Esophagus muscularis mucosa (tissue), 4 donors: Measurements from ENCODE around the gene SIM1. TPM values are rescaled to one million over a fixed set of nuclear protein-coding genes. Genes with fewer than 3 reads are reported as not detected.

Experiments used
- DNase-seq: peaks from one replicate; pipeline ENCODE4 v3.0.0-alpha.2; 2017; ENCODE audit errors: extremely low spot score
- H3K27ac ChIP-seq, 4 donors: fragments of 200-600 bp; sonication (generic); replicated peaks in 1 of 4; 1 replicate in 3 of 4; 2 replicates in 1 of 4; pipeline ENCODE4 v1.5.1; 2016 to 2019; ENCODE audit warnings: mild to moderate bottlenecking in 1 of 4
- H3K27me3 ChIP-seq, 4 donors: fragments of 200-600 bp; sonication (generic); one replicate each; pipeline versions ENCODE4 v1.5.1 to v1.6.0; 2016 to 2019
- H3K36me3 ChIP-seq, 4 donors: fragments of 200-600 bp; sonication (generic); one replicate each; pipeline ENCODE4 v1.5.1; 2016 to 2019
- H3K4me1 ChIP-seq, 4 donors: fragments of 200-600 bp; sonication (generic); one replicate each; pipeline ENCODE4 v1.5.1; 2016 to 2019
- H3K4me3 ChIP-seq, 4 donors: fragments of 200-600 bp; sonication (generic); 1 replicate in 2 of 4; 2 replicates in 2 of 4; pipeline ENCODE4 v1.5.1; 2016 to 2019; ENCODE audit warnings: mild to moderate bottlenecking in 4 of 4, moderate library complexity in 1 of 4
- H3K9me3 ChIP-seq, 4 donors: fragments of 200-600 bp; sonication (generic); 1 replicate in 3 of 4; 2 replicates in 1 of 4; pipeline ENCODE4 v1.5.1; 2016 to 2019
- CTCF ChIP-seq, 3 experiments: fragments of 200-600 bp in 2 of 3; fragments of 450-650 bp in 1 of 3; sonication (generic) in 2 of 3; IDR thresholded peaks; one replicate each; pipeline ENCODE4 v1.5.1; 2017 to 2019; ENCODE audit warnings: antibody characterized with exemption in 3 of 3, mild to moderate bottlenecking in 2 of 3, moderate library complexity in 1 of 3
- EP300 ChIP-seq: sonication (generic); formaldehyde crosslinking; IDR thresholded peaks from one replicate; pipeline ENCODE4 v1.6.1; 2017; ENCODE audit warnings: antibody characterized with exemption
- POLR2A ChIP-seq: fragments of 450-650 bp; IDR thresholded peaks from one replicate; pipeline ENCODE4 v1.6.1; 2017; ENCODE audit warnings: antibody characterized with exemption, moderate library complexity, mild to moderate bottlenecking, low read depth
- POLR2AphosphoS5 ChIP-seq, 2 donors: sonication (generic); formaldehyde crosslinking; IDR thresholded peaks; one replicate each; pipeline ENCODE4 v1.6.1; 2017; ENCODE audit warnings: antibody characterized with exemption in 2 of 2
- WGBS: methylation state at CpG from one replicate; pipeline ENCODE4 v1.1.5; 2018; 5-methylcytosine and 5-hydroxymethylcytosine counted together
- intact Hi-C: fragments of 100-400 bp; cut with DNase I; formaldehyde crosslinking; loops from one replicate; pipeline ENCODE4 v1.15.1; 2023
- total RNA-seq, 4 donors: library from RNA; depleted of rRNA; stranded (reverse); fragments of >200 nt; gene quantifications; one replicate each; pipeline versions ENCODE4 v1.1.0 to v1.2.1, GENCODE V29; 2016

The SIM1 gene
- total RNA-seq, 4 donors from 2014 or later: not detected

GRCh38 chr6:100376103-100376502, 88.6 kb downstream of the SIM1 start:
- WGBS: 23% methylated on average over 3 of the region's 3 CpGs
- Histone ChIP-seq H3K36me3 (no peaks in the 10 kb centered on the region), H3K27ac (no peak overlapping the region), H3K4me3 (no peak overlapping the region), H3K4me1 (no peaks in the 10 kb centered on the region), H3K9me3 (no peaks in the 10 kb centered on the region), H3K27me3 (peaks cover 0 to 5% (median 0%) of the 10 kb centered on the region in 4 donors)
- intact Hi-C loops: no loop called here
- no peak for TF ChIP-seq POLR2A
- no peak for TF ChIP-seq CTCF (IDR thresholded peaks at IDR 0.05)
- no peak for TF ChIP-seq POLR2AphosphoS5 (IDR thresholded peaks at IDR 0.05)
- no peak for TF ChIP-seq EP300
- DNase-seq: no peak

GRCh38 chr6:100372326-100373091, 92.2 kb downstream of the SIM1 start:
- Histone ChIP-seq H3K4me1 (no peaks in the 10 kb centered on the region), H3K4me3 (no peak overlapping the region), H3K27ac (no peak overlapping the region), H3K27me3 (peaks cover 0 to 5% (median 0%) of the 10 kb centered on the region in 4 donors), H3K9me3 (no peaks in the 10 kb centered on the region), H3K36me3 (no peaks in the 10 kb centered on the region)
- WGBS: 44% methylated on average over 11 of the region's 11 CpGs
- TF ChIP-seq POLR2AphosphoS5 (IDR thresholded peaks at IDR 0.05) (no peak), POLR2A (no peak), CTCF (IDR thresholded peaks at IDR 0.05) (no peak), EP300 (no peak)
- DNase-seq: no peak
- intact Hi-C loops: no loop called here

GRCh38 chr6:100371591-100371990, 93.1 kb downstream of the SIM1 start:
- WGBS: 89% methylated on average over 4 of the region's 4 CpGs
- intact Hi-C loops: no loop called here
- DNase-seq: no peak
- H3K27ac ChIP-seq: no peak overlapping the region
- peaks cover 0 to 5% (median 0%) of the 10 kb centered on the region in 4 donors for H3K27me3 ChIP-seq
- no peak overlapping the region for H3K4me3 ChIP-seq
- no peaks in the 10 kb centered on the region for H3K36me3 ChIP-seq
- no peaks in the 10 kb centered on the region for H3K9me3 ChIP-seq
- TF ChIP-seq CTCF (IDR thresholded peaks at IDR 0.05) (no peak), EP300 (no peak)
- H3K4me1 ChIP-seq: no peaks in the 10 kb centered on the region

GRCh38 chr6:100370265-100370664, 94.5 kb downstream of the SIM1 start:
- intact Hi-C loops: no loop called here
- H3K36me3 ChIP-seq: no peaks in the 10 kb centered on the region
- 44% methylated on average over 1 of the region's 1 CpG for WGBS
- H3K27ac ChIP-seq: no peak overlapping the region
- no peak overlapping the region for H3K4me3 ChIP-seq
- no peak for DNase-seq
- no peaks in the 10 kb centered on the region for H3K4me1 ChIP-seq
- H3K9me3 ChIP-seq: no peaks in the 10 kb centered on the region
- peaks cover 0 to 5% (median 0%) of the 10 kb centered on the region in 4 donors for H3K27me3 ChIP-seq
- TF ChIP-seq CTCF (IDR thresholded peaks at IDR 0.05) (no peak), POLR2A (no peak)

- Histone ChIP-seq H3K36me3 (no peaks in the 10 kb centered on the region), H3K27ac (no peak overlapping the region), H3K4me3 (no peak overlapping the region), H3K9me3 (no peaks in the 10 kb centered on the region), H3K27me3 (no peaks in the 10 kb centered on the region), H3K4me1 (no peaks in the 10 kb centered on the region)
- WGBS: 81% methylated on average over 5 of the region's 5 CpGs
- no peak for TF ChIP-seq POLR2AphosphoS5 (IDR thresholded peaks at IDR 0.05)
- no peak for TF ChIP-seq EP300
- TF ChIP-seq POLR2A: no peak
- no peak for DNase-seq
- intact Hi-C loops: no loop called here
Observed at GRCh38 chr6:100366419-100366818, 98.3 kb downstream of the SIM1 start.
